Endodermal cell (in vitro differentiated cells): Measurements from ENCODE around the gene PRPF18. TPM values are rescaled to one million over a fixed set of nuclear protein-coding genes. Genes with fewer than 3 reads are reported as not detected.
A peak's percentile ranks its signal among the peaks of the same experiment; 100 is the strongest.

Experiments used
- DNase-seq: peaks from one replicate; pipeline ENCODE4 v3.0.0-alpha.2; 2017
- H3K27ac ChIP-seq: 2 replicates; pipeline ENCODE4 v1.5.1; 2013; ENCODE audit warnings: mild to moderate bottlenecking, low read depth, low read length, moderate library complexity
- H3K27me3 ChIP-seq: 2 replicates; pipeline ENCODE4 v1.6.1; 2013; ENCODE audit warnings: mild to moderate bottlenecking, low read length, moderate library complexity; ENCODE audit not compliant: insufficient read depth, control insufficient read depth, poor library complexity, severe bottlenecking
- H3K36me3 ChIP-seq: 2 replicates; pipeline ENCODE4 v1.7.0; 2013; ENCODE audit warnings: mild to moderate bottlenecking, low read length, moderate library complexity; ENCODE audit not compliant: control insufficient read depth, insufficient read depth
- H3K4me1 ChIP-seq: one replicate; pipeline ENCODE4 v1.7.0; 2013; ENCODE audit warnings: low read length; ENCODE audit not compliant: control insufficient read depth, insufficient read depth
- H3K4me3 ChIP-seq: 2 replicates; pipeline ENCODE4 v1.5.1; 2013; ENCODE audit warnings: mild to moderate bottlenecking, low read length, moderate library complexity
- H3K9ac ChIP-seq: 2 replicates; pipeline ENCODE4 v1.6.1; 2013; ENCODE audit warnings: mild to moderate bottlenecking, low read length, moderate library complexity; ENCODE audit not compliant: poor library complexity, severe bottlenecking; ENCODE audit errors: extremely low read depth
- H3K9me3 ChIP-seq: 2 replicates; pipeline ENCODE4 v1.6.1; 2013; ENCODE audit warnings: mild to moderate bottlenecking, low read length, moderate library complexity; ENCODE audit not compliant: control insufficient read depth
- H3K27ac Mint-ChIP-seq: 2 replicates; pipeline ENCODE4 v1.8.0; 2020; ENCODE audit warnings: mixed read lengths
- H3K27me3 Mint-ChIP-seq: 2 replicates; pipeline ENCODE4 v1.8.0; 2021; ENCODE audit warnings: mild to moderate bottlenecking, mixed read lengths; ENCODE audit not compliant: insufficient read depth
- H3K36me3 Mint-ChIP-seq: 2 replicates; pipeline ENCODE4 v1.8.0; 2020; ENCODE audit warnings: low read depth, mixed read lengths
- H3K4me1 Mint-ChIP-seq: 2 replicates; pipeline ENCODE4 v1.8.0; 2020; ENCODE audit warnings: mixed read lengths
- H3K4me3 Mint-ChIP-seq: 2 replicates; pipeline ENCODE4 v1.8.0; 2020; ENCODE audit warnings: mild to moderate bottlenecking, moderate library complexity, mixed read lengths
- H3K9me3 Mint-ChIP-seq: 2 replicates; pipeline ENCODE4 v1.8.0; 2020; ENCODE audit warnings: mild to moderate bottlenecking, mixed read lengths
- CTCF ChIP-seq: fragments of 200-600 bp; sonication (generic); conservative IDR thresholded peaks from 2 replicates; pipeline ENCODE4 v1.5.0; 2021; ENCODE audit warnings: antibody characterized with exemption, mild to moderate bottlenecking
- WGBS, 2 experiments: methylation state at CpG; one replicate each; pipeline versions ENCODE4 v1.1.5 to v1.1.7; 2013; ENCODE audit warnings: missing lambda C conversion rate in 2 of 2, mixed read lengths in 1 of 2; ENCODE audit not compliant: insufficient coverage in 1 of 2, insufficient read length in 1 of 2; 5-methylcytosine and 5-hydroxymethylcytosine counted together
- total RNA-seq, 2 donors: library from RNA; stranded (reverse); fragmentation: NEBNext Ultra II Directional in 1 of 2; extraction: Animal tissue kit (Norgen Biotek cat#: 25700) in 1 of 2; gene quantifications; 2 replicates in 1 of 2; 3 replicates in 1 of 2; pipeline ENCODE4 v1.2.1, GENCODE V29; 2021

Gene PRPF18
- total RNA-seq, 2 donors from 2014 or later: 19.1 to 20.4 TPM

GRCh38 chr10:13604357-13605040 lies 17.7 kb downstream of the PRPF18 start:
- Mint-ChIP-seq H3K4me1 (no peaks in the 10 kb centered on the region), H3K27me3 (no peaks in the 10 kb centered on the region), H3K4me3 (no peak overlapping the region), H3K36me3 (peaks cover 18% of the 10 kb centered on the region), H3K27ac (no peak overlapping the region), H3K9me3 (no peaks in the 10 kb centered on the region)
- Histone ChIP-seq H3K4me3 (no peak overlapping the region), H3K9ac (no peak overlapping the region), H3K9me3 (no peaks in the 10 kb centered on the region), H3K27ac (no peak overlapping the region), H3K27me3 (no peaks in the 10 kb centered on the region), H3K4me1 (no peaks in the 10 kb centered on the region), H3K36me3 (peaks cover 37% of the 10 kb centered on the region)
- no peak for DNase-seq
- 93% methylated on average over 2 of the region's 2 CpGs; no CpG with 5 or more reads in 1 of the 2 experiments for WGBS, 2 experiments
- TF ChIP-seq CTCF: no peak

- no peaks in the 10 kb centered on the region for H3K9me3 ChIP-seq
- no peaks in the 10 kb centered on the region for H3K9me3 Mint-ChIP-seq
Measured at GRCh38 chr10:13608246-13608853, 21.6 kb downstream of the PRPF18 start.

More at GRCh38 chr10:13608246-13608853, 21.6 kb downstream of the PRPF18 start:
- peaks cover 25% of the 10 kb centered on the region for H3K36me3 Mint-ChIP-seq
- Histone ChIP-seq H3K4me3 (no peak overlapping the region), H3K9ac (no peak overlapping the region), H3K27ac (peak overlapping the region; percentile 90), H3K4me1 (no peaks in the 10 kb centered on the region), H3K27me3 (no peaks in the 10 kb centered on the region), H3K36me3 (peaks cover 41% of the 10 kb centered on the region)
- peak overlapping the region; percentile 8 for H3K27ac Mint-ChIP-seq
- no peaks in the 10 kb centered on the region for H3K4me1 Mint-ChIP-seq
- no peak for TF ChIP-seq CTCF
- no peaks in the 10 kb centered on the region for H3K27me3 Mint-ChIP-seq
- WGBS, 2 experiments: 92 to 93% methylated on average over 8 of the region's 8 CpGs
- H3K4me3 Mint-ChIP-seq: no peak overlapping the region
- DNase-seq: peak; percentile 49
